Right atrium auricular region (tissue), 2 donors: ENCODE results near the gene GLMN. TPM values are rescaled to one million over a fixed set of nuclear protein-coding genes. Genes with fewer than 3 reads are reported as not detected.
"Not testable (repeated sequence)": the region's sequence is repeated elsewhere in the genome, so short reads cannot be mapped to it uniquely, and the experiment has no call there.

Source experiments
- DNase-seq: peaks from one replicate; pipeline ENCODE4 v3.0.0-alpha.2; 2019; ENCODE audit warnings: low spot score
- H3K27ac ChIP-seq, 2 donors: fragments of 200-600 bp; sonication (generic); 1 replicate in 1 of 2; 2 replicates in 1 of 2; pipeline ENCODE4 v1.5.1; 2016 to 2019
- H3K27me3 ChIP-seq, 2 donors: fragments of 200-600 bp; sonication (generic); one replicate each; pipeline versions ENCODE4 v1.5.1 to v1.6.0; 2017 to 2019
- H3K36me3 ChIP-seq: fragments of 200-600 bp; sonication (generic); one replicate; pipeline ENCODE4 v1.5.1; 2016
- H3K4me1 ChIP-seq, 2 donors: fragments of 200-600 bp; sonication (generic); one replicate each; pipeline versions ENCODE4 v1.5.1 to v1.6.0; 2017 to 2019
- H3K4me3 ChIP-seq, 2 donors: fragments of 200-600 bp; sonication (generic); 1 replicate in 1 of 2; 2 replicates in 1 of 2; pipeline ENCODE4 v1.5.1; 2017 to 2019; ENCODE audit warnings: mild to moderate bottlenecking in 1 of 2, moderate library complexity in 1 of 2
- H3K9me3 ChIP-seq, 2 donors: fragments of 200-600 bp; sonication (generic); one replicate each; pipeline ENCODE4 v1.5.1; 2019
- total RNA-seq, 2 donors: library from RNA; depleted of rRNA; stranded (reverse); fragments of >200 nt; gene quantifications; one replicate each; pipeline ENCODE4 v1.1.0, GENCODE V29; 2016
- TF ChIP-seq, protein P1 (sequence below), 2 donors: fragments of 200-600 bp; sonication (generic); IDR thresholded peaks; one replicate each; pipeline ENCODE4 v1.5.1; 2019; ENCODE audit warnings: antibody characterized with exemption in 2 of 2

Gene GLMN
- total RNA-seq, 2 donors from 2014 or later: 5.1 to 5.6 TPM

DNA sequence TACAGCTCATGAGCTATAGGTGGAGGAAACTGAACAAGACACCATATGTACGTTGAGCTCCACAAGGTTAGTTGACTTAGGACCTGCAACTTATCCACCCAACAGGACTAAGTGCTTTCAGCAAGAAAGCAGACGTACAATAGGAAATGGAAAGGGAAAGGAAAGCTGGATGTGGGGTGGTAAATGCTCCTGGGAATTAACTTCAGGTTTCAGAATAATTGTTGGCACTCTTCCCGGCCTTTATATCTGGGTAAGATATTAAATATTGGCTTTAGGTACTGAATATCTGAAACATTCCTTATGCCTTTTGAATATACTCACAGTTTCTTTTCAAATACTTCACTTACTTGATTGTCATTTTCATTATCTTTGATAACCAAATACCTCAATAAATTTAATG, 36.3 kb downstream of the GLMN start:
- no peak overlapping the region for H3K4me3 ChIP-seq
- no peaks in the 10 kb centered on the region for H3K9me3 ChIP-seq
- TF ChIP-seq, protein P1, sequence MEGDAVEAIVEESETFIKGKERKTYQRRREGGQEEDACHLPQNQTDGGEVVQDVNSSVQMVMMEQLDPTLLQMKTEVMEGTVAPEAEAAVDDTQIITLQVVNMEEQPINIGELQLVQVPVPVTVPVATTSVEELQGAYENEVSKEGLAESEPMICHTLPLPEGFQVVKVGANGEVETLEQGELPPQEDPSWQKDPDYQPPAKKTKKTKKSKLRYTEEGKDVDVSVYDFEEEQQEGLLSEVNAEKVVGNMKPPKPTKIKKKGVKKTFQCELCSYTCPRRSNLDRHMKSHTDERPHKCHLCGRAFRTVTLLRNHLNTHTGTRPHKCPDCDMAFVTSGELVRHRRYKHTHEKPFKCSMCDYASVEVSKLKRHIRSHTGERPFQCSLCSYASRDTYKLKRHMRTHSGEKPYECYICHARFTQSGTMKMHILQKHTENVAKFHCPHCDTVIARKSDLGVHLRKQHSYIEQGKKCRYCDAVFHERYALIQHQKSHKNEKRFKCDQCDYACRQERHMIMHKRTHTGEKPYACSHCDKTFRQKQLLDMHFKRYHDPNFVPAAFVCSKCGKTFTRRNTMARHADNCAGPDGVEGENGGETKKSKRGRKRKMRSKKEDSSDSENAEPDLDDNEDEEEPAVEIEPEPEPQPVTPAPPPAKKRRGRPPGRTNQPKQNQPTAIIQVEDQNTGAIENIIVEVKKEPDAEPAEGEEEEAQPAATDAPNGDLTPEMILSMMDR (IDR thresholded peaks at IDR 0.05): no peak
- H3K27me3 ChIP-seq: no peaks in the 10 kb centered on the region
- no peak overlapping the region for H3K27ac ChIP-seq
- no peak for DNase-seq
- H3K4me1 ChIP-seq: no peaks in the 10 kb centered on the region
- H3K36me3 ChIP-seq: peaks cover 40% of the 10 kb centered on the region

DNA sequence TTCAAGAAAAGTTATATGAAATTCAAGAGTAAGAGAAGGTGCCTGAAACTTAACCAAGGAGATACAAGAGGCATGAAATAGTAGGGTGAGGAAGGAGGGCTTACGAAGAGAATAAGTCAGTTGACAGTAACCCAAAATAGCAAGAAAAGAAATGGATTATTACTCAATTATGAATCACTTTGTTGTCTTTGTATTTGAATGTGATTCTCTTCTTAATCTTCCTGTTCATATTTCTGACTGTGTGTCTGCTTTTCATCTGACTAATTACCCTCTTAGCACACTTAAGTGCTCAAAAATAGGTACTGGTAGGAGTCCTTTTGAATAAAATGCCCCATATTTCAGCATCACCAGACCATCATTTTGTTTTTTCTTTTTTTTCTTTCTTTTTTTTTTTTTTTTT, 39.4 kb downstream of the GLMN start:
- TF ChIP-seq, protein P1 (IDR thresholded peaks at IDR 0.05): no peak
- Histone ChIP-seq H3K27me3 (no peaks in the 10 kb centered on the region), H3K36me3 (peaks cover 21% of the 10 kb centered on the region), H3K9me3 (peaks cover 0 to 16% of the 10 kb centered on the region in 2 donors), H3K4me1 (no peaks in the 10 kb centered on the region), H3K27ac (no peak overlapping the region), H3K4me3 (no peak overlapping the region)
- DNase-seq: no peak

DNA sequence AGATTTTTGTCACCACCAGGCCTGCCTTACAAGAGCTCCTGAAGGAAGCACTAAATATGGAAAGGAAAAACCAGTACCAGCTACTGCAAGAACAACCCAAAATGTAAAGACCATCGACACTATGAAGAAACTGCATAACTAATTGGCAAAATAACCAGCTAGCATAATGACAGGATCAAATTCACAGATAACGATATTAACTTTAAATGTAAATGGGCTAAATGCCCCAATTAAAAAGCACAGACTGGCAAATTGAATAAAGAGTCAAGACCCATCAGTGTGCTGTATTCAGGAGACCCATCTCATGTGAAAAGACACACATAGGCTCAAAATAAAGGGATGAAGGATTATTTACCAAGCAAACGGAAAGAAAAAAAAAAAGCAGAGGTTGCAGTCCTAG, 44.1 kb downstream of the GLMN start:
- peaks cover 19% of the 10 kb centered on the region for H3K36me3 ChIP-seq
- H3K27me3 ChIP-seq, H3K4me1 ChIP-seq, H3K4me3 ChIP-seq, DNase-seq, H3K27ac ChIP-seq: not testable (repeated sequence)
- peaks cover 0 to 18% of the 10 kb centered on the region in 2 donors for H3K9me3 ChIP-seq

DNA sequence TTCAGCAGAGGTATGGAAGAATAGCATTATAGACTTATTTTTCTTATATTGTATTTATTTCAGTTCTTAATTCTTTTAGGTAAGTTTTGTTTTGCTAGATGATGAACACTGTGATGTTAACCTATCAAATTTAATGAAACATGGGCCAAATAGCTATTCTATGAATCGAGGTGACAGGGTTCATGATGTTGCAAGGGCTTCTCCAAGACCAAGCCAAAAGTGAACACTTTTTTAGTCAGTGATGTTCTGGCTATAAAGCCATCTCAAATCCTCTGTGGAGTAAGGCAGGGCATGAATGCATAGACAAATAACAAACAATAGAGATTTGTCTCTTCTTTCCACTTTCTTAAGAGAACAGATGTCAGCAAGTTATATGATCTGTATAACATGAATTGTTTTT, 54.4 kb downstream of the GLMN start:
- no peaks in the 10 kb centered on the region for H3K9me3 ChIP-seq
- TF ChIP-seq, protein P1 (IDR thresholded peaks at IDR 0.05): no peak
- H3K27ac ChIP-seq: no peak overlapping the region
- H3K4me1 ChIP-seq: no peaks in the 10 kb centered on the region
- H3K4me3 ChIP-seq: no peak overlapping the region
- peaks cover 10% of the 10 kb centered on the region for H3K36me3 ChIP-seq
- H3K27me3 ChIP-seq: no peaks in the 10 kb centered on the region
- DNase-seq: no peak

DNA sequence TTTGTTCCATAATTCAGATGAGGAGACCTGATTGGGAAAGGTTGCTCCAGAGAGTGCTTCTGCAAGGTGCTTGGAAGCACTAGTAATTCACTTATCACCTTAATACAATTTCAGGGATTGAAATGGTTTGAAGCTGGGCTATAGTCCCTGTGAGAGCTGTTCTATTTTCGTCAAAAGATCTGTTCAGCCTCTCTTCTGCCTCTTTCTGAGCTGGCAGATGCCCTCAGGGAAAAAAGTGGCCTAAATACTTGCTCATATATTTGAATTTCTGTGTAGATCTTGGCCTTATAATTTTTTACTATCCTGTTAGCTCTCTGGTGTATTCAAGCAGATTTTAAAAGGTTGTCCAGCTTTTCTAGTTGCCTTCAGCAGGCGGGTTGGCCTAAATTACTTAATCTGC, 58.8 kb downstream of the GLMN start:
- Histone ChIP-seq H3K27ac (no peak overlapping the region), H3K27me3 (no peaks in the 10 kb centered on the region), H3K9me3 (no peaks in the 10 kb centered on the region), H3K4me3 (no peak overlapping the region), H3K36me3 (no peaks in the 10 kb centered on the region), H3K4me1 (no peaks in the 10 kb centered on the region)
- TF ChIP-seq, protein P1 (IDR thresholded peaks at IDR 0.05): no peak
- DNase-seq: no peak

DNA sequence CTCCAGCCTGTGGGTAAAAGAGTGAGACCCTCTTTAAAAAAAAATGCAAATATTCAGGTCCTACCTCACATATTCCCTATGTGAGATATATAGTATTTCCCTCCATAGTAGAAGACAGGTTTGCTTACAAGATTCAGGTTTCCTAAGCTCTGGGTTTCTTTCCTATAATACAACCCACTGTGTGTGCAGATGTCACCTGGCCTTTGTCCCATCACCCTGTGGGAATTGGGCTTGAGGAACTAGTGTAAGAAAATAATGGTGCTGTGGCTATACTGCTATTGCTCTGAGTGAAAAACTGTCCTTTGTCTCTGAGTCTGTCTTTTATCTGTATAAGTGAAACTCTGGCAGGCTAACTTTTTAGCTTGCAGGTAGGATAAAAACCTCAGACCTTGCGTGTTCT, 68.1 kb downstream of the GLMN start:
- TF ChIP-seq, protein P1 (IDR thresholded peaks at IDR 0.05): no peak
- no peak overlapping the region for H3K27ac ChIP-seq
- no peak for DNase-seq
- no peaks in the 10 kb centered on the region for H3K36me3 ChIP-seq
- no peaks in the 10 kb centered on the region for H3K27me3 ChIP-seq
- no peaks in the 10 kb centered on the region for H3K9me3 ChIP-seq
- H3K4me3 ChIP-seq: no peak overlapping the region
- no peaks in the 10 kb centered on the region for H3K4me1 ChIP-seq
